K562 (cell line): ENCODE data around the gene PRKAR2B. TPM values are rescaled to one million over a fixed set of nuclear protein-coding genes. Genes with fewer than 3 reads are reported as not detected.
A peak's percentile ranks its signal among the peaks of the same experiment; 100 is the strongest.

Experiments used
- CBFB ChIP-seq: sonication (generic); formaldehyde crosslinking; IDR thresholded peaks from 2 replicates; pipeline ENCODE4 v1.4.0; 2020; ENCODE audit warnings: mild to moderate bottlenecking, missing genetic modification reagents
- CREB5 ChIP-seq: fragments of 250-450 bp; sonication (Bioruptor Pico); IDR thresholded peaks from 2 replicates; pipeline ENCODE4 v1.5.0; 2020; ENCODE audit warnings: mild to moderate bottlenecking
- EHMT2 ChIP-seq: fragments of 450-650 bp; IDR thresholded peaks from 2 replicates; pipeline ENCODE4 v1.6.1; 2018; ENCODE audit warnings: antibody characterized with exemption
- FOXM1 ChIP-seq, 2 experiments: fragments of 450-650 bp in 1 of 2; sonication (generic) in 1 of 2; formaldehyde crosslinking in 1 of 2; IDR thresholded peaks; 2 replicates each; pipeline versions ENCODE4 v1.6.1 to v1.9.0; 2017 to 2022; ENCODE audit warnings: low read depth in 2 of 2, mild to moderate bottlenecking in 2 of 2, missing genetic modification reagents in 1 of 2, moderate library complexity in 1 of 2
- HLTF ChIP-seq: fragments of 450-650 bp; IDR thresholded peaks from 2 replicates; pipeline ENCODE4 v1.6.1; 2016
- MLLT1 ChIP-seq, 2 experiments: fragments of 450-650 bp; IDR thresholded peaks; 2 replicates each; pipeline ENCODE4 v1.6.1; 2016
- NFE2L1 ChIP-seq: fragments of 450-650 bp; IDR thresholded peaks from 2 replicates; pipeline ENCODE4 v1.6.1; 2016; ENCODE audit warnings: missing genetic modification characterization, low read depth, mild to moderate bottlenecking, missing compliant biosample characterization, moderate library complexity, borderline replicate concordance
- TBL1XR1 ChIP-seq, 2 experiments: IDR thresholded peaks; 2 replicates each; pipeline ENCODE4 v1.6.1; 2012; ENCODE audit warnings: improper control_type of control experiment in 2 of 2, low read length in 2 of 2, mild to moderate bottlenecking in 1 of 2
- TEAD4 ChIP-seq, 2 experiments: sonication (generic) in 1 of 2; formaldehyde crosslinking in 1 of 2; IDR thresholded peaks; 2 replicates each; pipeline versions ENCODE4 v1.6.1 to v1.8.0; 2012 to 2022; ENCODE audit warnings: borderline replicate concordance in 1 of 2, inconsistent platforms in 1 of 2, low read length in 1 of 2, mild to moderate bottlenecking in 1 of 2, missing genetic modification reagents in 1 of 2
- ZBTB2 ChIP-seq: fragments of 450-650 bp; IDR thresholded peaks from 2 replicates; pipeline ENCODE4 v1.6.1; 2016; ENCODE audit warnings: antibody characterized with exemption
- ZNF407 ChIP-seq: fragments of 450-650 bp; IDR thresholded peaks from 2 replicates; pipeline ENCODE4 v1.6.1; 2016; ENCODE audit warnings: low read depth
- ZNF431 ChIP-seq: sonication (generic); formaldehyde crosslinking; IDR thresholded peaks from 2 replicates; pipeline ENCODE4 v1.8.0; 2022; ENCODE audit warnings: mild to moderate bottlenecking, missing genetic modification reagents
- ZNF445 ChIP-seq: fragments of 250-450 bp; sonication (Bioruptor Pico); IDR thresholded peaks from 2 replicates; pipeline ENCODE4 v1.4.0; 2020; ENCODE audit warnings: low read depth, mild to moderate bottlenecking, moderate library complexity
- polyA plus RNA-seq, 8 experiments: library from polyadenylated mRNA; depleted of rRNA in 4 of 8; stranded (reverse) in 5 of 8; unstranded in 3 of 8; fragments of >200 nt; fragmentation: Nextera tagmentation in 2 of 8; fragmentation: Illumina TruSeq in 1 of 8; extraction: Ambion mirVana in 2 of 8; extraction: Trizol in 1 of 8; gene quantifications; 2 replicates each; pipeline versions ENCODE4 v1.2.1 to v1.2.3, GENCODE V29; 2011 to 2014; ENCODE audit warnings: inconsistent platforms in 1 of 8, missing spikeins in 1 of 8
- total RNA-seq, 7 experiments: library from RNA; depleted of rRNA in 6 of 7; stranded (reverse); fragments of >200 nt in 6 of 7; fragmentation: Illumina TruSeq in 2 of 7; extraction: Trizol in 2 of 7; gene quantifications; 2 replicates each; pipeline versions ENCODE4 v1.2.1 to v1.2.3, GENCODE V29; 2011 to 2021; ENCODE audit warnings: low replicate concordance in 1 of 7

PRKAR2B gene
- total and polyA plus RNA-seq, 9 of the 15 experiments (the other 6 are each of a cell fraction or from before 2014, with no cell fraction given), result 59.0 to 173 (median 129) TPM

GRCh38 chr7:107167483-107168232, 123.2 kb downstream of the PRKAR2B start (continued):
- TF ChIP-seq CREB5 (no peak), FOXM1 (IDR thresholded peaks at IDR 0.05; ENCODE audit: low read depth) (peak; percentile 52; the same call in 1 of the 2 replicates), FOXM1 (CRISPR knock-in tag; IDR thresholded peaks at IDR 0.05; ENCODE audit: low read depth) (no peak), ZNF407 (0 out of 2 replicates have a peak, but pooled peaks have one; percentile 9), CBFB (CRISPR knock-in tag) (no peak), TBL1XR1 (IDR thresholded peaks at IDR 0.05; ENCODE audit: low read length in 2 of 2) (peak in 1 of 2 experiments; percentile 64; a peak in 1 of 4 replicates), MLLT1 (IDR thresholded peaks at IDR 0.05) (peak in 1 of 2 experiments; percentile 62; a peak in 2 of 4 replicates), ZNF445 (CRISPR knock-in tag) (0 out of 2 replicates have a peak, but pooled peaks have one; percentile 71), NFE2L1 (tag) (no peak), EHMT2 (0 out of 2 replicates have a peak, but pooled peaks have one; percentile 34), ZNF431 (0 out of 2 replicates have a peak, but pooled peaks have one; percentile 35), ZBTB2 (peak; percentile 60), TEAD4 (IDR thresholded peaks at IDR 0.05; ENCODE audit: low read length) (peak; percentile 59), TEAD4 (CRISPR knock-in tag; IDR thresholded peaks at IDR 0.05; ENCODE audit: borderline replicate concordance) (no peak), HLTF (peak; percentile 70; the same call in 1 of the 2 replicates)
